GM18909 (cell line): ENCODE data around the gene TNS3.
"Not testable (repeated sequence)": the region's sequence is repeated elsewhere in the genome, so short reads cannot be mapped to it uniquely, and the experiment has no call there.

ENCODE experiments used
- ATAC-seq: cut with Tn5 transposase; IDR thresholded peaks from one replicate; pipeline ENCODE4 v1.9.1; 2021; ENCODE audit warnings: mild to moderate bottlenecking; ENCODE audit not compliant: unreplicated experiment, poor library complexity

The TNS3 gene

GRCh38 chr7:47581804-47582763 is at the start of gene TNS3:
TSS of gene TNS3 (minus strand) at chr7:47582111. CDS start at chr7:47439636, 142,475 bp downstream.
- no peak for ATAC-seq

- ATAC-seq, result no peak
Observed at GRCh38 chr7:47631711-47632110, 49.8 kb upstream of the TNS3 start.

- peak; percentile 82 for ATAC-seq
Observed at GRCh38 chr7:47627580-47628283, 45.8 kb upstream of the TNS3 start.

GRCh38 chr7:47625861-47626715 is 44.2 kb upstream of the TNS3 start:
- no peak for ATAC-seq

- no peak for ATAC-seq
Observed at GRCh38 chr7:47624689-47625088, 42.8 kb upstream of the TNS3 start.

GRCh38 chr7:47622946-47623640 is 41.2 kb upstream of the TNS3 start:
- ATAC-seq, result no peak

GRCh38 chr7:47622586-47622945 is 40.7 kb upstream of the TNS3 start:
- no peak for ATAC-seq

- ATAC-seq, result no peak
Observed at GRCh38 chr7:47621979-47622561, 40.2 kb upstream of the TNS3 start.

- ATAC-seq, result no peak
Observed at GRCh38 chr7:47621347-47621746, 39.4 kb upstream of the TNS3 start.

GRCh38 chr7:47619806-47620205 is 37.9 kb upstream of the TNS3 start:
- no peak for ATAC-seq

- no peak for ATAC-seq
Observed at GRCh38 chr7:47617131-47617530, 35.2 kb upstream of the TNS3 start.

GRCh38 chr7:47614450-47614849 is 32.5 kb upstream of the TNS3 start:
- no peak for ATAC-seq

GRCh38 chr7:47611045-47611511 is 29.2 kb upstream of the TNS3 start:
- no peak for ATAC-seq

GRCh38 chr7:47610506-47611044 is 28.7 kb upstream of the TNS3 start:
- no peak for ATAC-seq

- ATAC-seq, result no peak
Observed at GRCh38 chr7:47609803-47610452, 28.0 kb upstream of the TNS3 start.

GRCh38 chr7:47606593-47607046 is 24.7 kb upstream of the TNS3 start:
- not testable (repeated sequence) for ATAC-seq

GRCh38 chr7:47605816-47606575 is 24.1 kb upstream of the TNS3 start:
- no peak for ATAC-seq

GRCh38 chr7:47604496-47604890 is 22.6 kb upstream of the TNS3 start:
- no peak for ATAC-seq
